ENCODE measurements around the gene GFRA1.

GFRA1 gene

GRCh38 chr10:116083226-116083762 lies 189.7 kb downstream of the GFRA1 start:
- DNase-seq (ENCODE audit: low spot score in 2 of 2) (no peak), ATAC-seq (no peak)
- Mint-ChIP-seq H3K27ac (no peak overlapping the region), H3K4me1 (no peaks in the 10 kb centered on the region), H3K9me3 (no peaks in the 10 kb centered on the region), H3K36me3 (no peaks in the 10 kb centered on the region), H3K4me3 (no peak overlapping the region)

GRCh38 chr10:116082762-116083161 lies 190.2 kb downstream of the GFRA1 start:
- Mint-ChIP-seq H3K36me3 (no peaks in the 10 kb centered on the region), H3K9me3 (no peaks in the 10 kb centered on the region), H3K4me3 (no peak overlapping the region), H3K4me1 (no peaks in the 10 kb centered on the region), H3K27ac (no peak overlapping the region)
- no peak for DNase-seq (ENCODE audit: low spot score in 2 of 2)
- ATAC-seq = no peak

GRCh38 chr10:116082206-116082605 lies 190.8 kb downstream of the GFRA1 start:
- ATAC-seq (no peak), DNase-seq (ENCODE audit: low spot score in 2 of 2) (no peak)
- no peak overlapping the region for H3K4me3 Mint-ChIP-seq
- no peaks in the 10 kb centered on the region for H3K9me3 Mint-ChIP-seq
- H3K36me3 Mint-ChIP-seq = no peaks in the 10 kb centered on the region
- H3K27ac Mint-ChIP-seq = no peak overlapping the region
- no peaks in the 10 kb centered on the region for H3K4me1 Mint-ChIP-seq

GRCh38 chr10:116080553-116080952 lies 192.5 kb downstream of the GFRA1 start:
- H3K4me1 Mint-ChIP-seq = no peaks in the 10 kb centered on the region
- ATAC-seq (no peak), DNase-seq (ENCODE audit: low spot score in 2 of 2) (no peak)
- H3K9me3 Mint-ChIP-seq = no peaks in the 10 kb centered on the region
- H3K36me3 Mint-ChIP-seq = no peaks in the 10 kb centered on the region
- no peak overlapping the region for H3K27ac Mint-ChIP-seq
- no peak overlapping the region for H3K4me3 Mint-ChIP-seq

GRCh38 chr10:116079355-116079754 lies 193.7 kb downstream of the GFRA1 start:
- no peak overlapping the region for H3K4me3 Mint-ChIP-seq
- H3K4me1 Mint-ChIP-seq = no peaks in the 10 kb centered on the region
- H3K9me3 Mint-ChIP-seq = no peaks in the 10 kb centered on the region
- no peak overlapping the region for H3K27ac Mint-ChIP-seq
- DNase-seq (ENCODE audit: low spot score in 2 of 2) (no peak), ATAC-seq (no peak)
- no peaks in the 10 kb centered on the region for H3K36me3 Mint-ChIP-seq

GRCh38 chr10:116076621-116077020 lies 196.4 kb downstream of the GFRA1 start:
- Mint-ChIP-seq H3K36me3 (no peaks in the 10 kb centered on the region), H3K4me3 (no peak overlapping the region), H3K9me3 (no peaks in the 10 kb centered on the region), H3K27ac (no peak overlapping the region), H3K4me1 (no peaks in the 10 kb centered on the region)
- DNase-seq (ENCODE audit: low spot score in 2 of 2) (no peak), ATAC-seq (no peak)

GRCh38 chr10:116073510-116073909 lies 199.5 kb downstream of the GFRA1 start:
- Mint-ChIP-seq H3K36me3 (no peaks in the 10 kb centered on the region), H3K9me3 (no peaks in the 10 kb centered on the region), H3K4me1 (no peaks in the 10 kb centered on the region), H3K27ac (no peak overlapping the region), H3K4me3 (no peak overlapping the region)
- ATAC-seq (no peak), DNase-seq (ENCODE audit: low spot score in 2 of 2) (no peak)

- DNase-seq (ENCODE audit: low spot score in 2 of 2) (no peak), ATAC-seq (no peak)
Observed at GRCh38 chr10:116073001-116073400, 200.0 kb downstream of the GFRA1 start.

GRCh38 chr10:116071453-116072148 lies 201.4 kb downstream of the GFRA1 start:
- DNase-seq (ENCODE audit: low spot score in 2 of 2) = no peak
- H3K9me3 Mint-ChIP-seq = no peaks in the 10 kb centered on the region
- H3K4me3 Mint-ChIP-seq = no peak overlapping the region
- H3K36me3 Mint-ChIP-seq = no peaks in the 10 kb centered on the region
- no peak overlapping the region for H3K27ac Mint-ChIP-seq
- no peaks in the 10 kb centered on the region for H3K4me1 Mint-ChIP-seq
- ATAC-seq = no peak

More at GRCh38 chr10:116073001-116073400, 200.0 kb downstream of the GFRA1 start:
- Mint-ChIP-seq H3K4me1 (no peaks in the 10 kb centered on the region), H3K27ac (no peak overlapping the region), H3K9me3 (no peaks in the 10 kb centered on the region), H3K36me3 (no peaks in the 10 kb centered on the region), H3K4me3 (no peak overlapping the region)

GRCh38 chr10:116070743-116071320 lies 202.2 kb downstream of the GFRA1 start:
- no peaks in the 10 kb centered on the region for H3K4me1 Mint-ChIP-seq
- H3K4me3 Mint-ChIP-seq = no peak overlapping the region
- no peak overlapping the region for H3K27ac Mint-ChIP-seq
- H3K9me3 Mint-ChIP-seq = no peaks in the 10 kb centered on the region
- no peak for ATAC-seq
- DNase-seq (ENCODE audit: low spot score in 2 of 2) = no peak
- H3K36me3 Mint-ChIP-seq = no peaks in the 10 kb centered on the region

- Mint-ChIP-seq H3K4me3 (no peak overlapping the region), H3K36me3 (no peaks in the 10 kb centered on the region), H3K9me3 (no peaks in the 10 kb centered on the region), H3K4me1 (no peaks in the 10 kb centered on the region), H3K27ac (no peak overlapping the region)
- ATAC-seq = no peak
- DNase-seq (ENCODE audit: low spot score in 2 of 2) = no peak
Observed at GRCh38 chr10:116069856-116070255, 203.2 kb downstream of the GFRA1 start.

- H3K27ac Mint-ChIP-seq = no peak overlapping the region
- no peaks in the 10 kb centered on the region for H3K9me3 Mint-ChIP-seq
- ATAC-seq (no peak), DNase-seq (ENCODE audit: low spot score in 2 of 2) (no peak)
- no peaks in the 10 kb centered on the region for H3K36me3 Mint-ChIP-seq
- H3K4me1 Mint-ChIP-seq = no peaks in the 10 kb centered on the region
- H3K4me3 Mint-ChIP-seq = no peak overlapping the region
Observed at GRCh38 chr10:116067825-116068224, 205.2 kb downstream of the GFRA1 start.

- H3K9me3 Mint-ChIP-seq = no peaks in the 10 kb centered on the region
- no peak overlapping the region for H3K27ac Mint-ChIP-seq
- H3K4me3 Mint-ChIP-seq = no peak overlapping the region
- no peaks in the 10 kb centered on the region for H3K4me1 Mint-ChIP-seq
- no peaks in the 10 kb centered on the region for H3K36me3 Mint-ChIP-seq
- DNase-seq (ENCODE audit: low spot score in 2 of 2) (no peak), ATAC-seq (no peak)
Observed at GRCh38 chr10:116063107-116063506, 209.9 kb downstream of the GFRA1 start.

- DNase-seq (ENCODE audit: low spot score in 2 of 2) = no peak
- no peaks in the 10 kb centered on the region for H3K36me3 Mint-ChIP-seq
- H3K4me3 Mint-ChIP-seq = no peak overlapping the region
- H3K9me3 Mint-ChIP-seq = no peaks in the 10 kb centered on the region
- no peak overlapping the region for H3K27ac Mint-ChIP-seq
- ATAC-seq = no peak
- no peaks in the 10 kb centered on the region for H3K4me1 Mint-ChIP-seq
Observed at GRCh38 chr10:116060864-116061263, 212.1 kb downstream of the GFRA1 start.

- Mint-ChIP-seq H3K9me3 (peaks cover 4% of the 10 kb centered on the region), H3K4me1 (no peaks in the 10 kb centered on the region), H3K27ac (no peak overlapping the region), H3K4me3 (no peak overlapping the region), H3K36me3 (no peaks in the 10 kb centered on the region)
- ATAC-seq = no peak
- DNase-seq (ENCODE audit: low spot score in 2 of 2) = no peak
Observed at GRCh38 chr10:116059320-116059719, 213.7 kb downstream of the GFRA1 start.

All from stimulated activated effector memory CD8-positive, alpha-beta T cell treated with anti-CD3 and anti-CD28 coated beads, Interleukin-12 subunit alpha, Interleukin-12 subunit beta, amount 100 ng/mL, for 72 hours (primary cell).